Nephron (organoid): Measurements from ENCODE around the gene NT5DC3.

Experiments
- H3K27ac Mint-ChIP-seq, 3 experiments: 2 replicates each; pipeline ENCODE4 v1.8.0; 2020; ENCODE audit warnings: mixed read lengths in 3 of 3, mild to moderate bottlenecking in 2 of 3, moderate library complexity in 1 of 3
- H3K27me3 Mint-ChIP-seq: 2 replicates; pipeline ENCODE4 v1.8.0; 2021; ENCODE audit warnings: low read depth, mild to moderate bottlenecking, moderate library complexity, mixed read lengths
- H3K36me3 Mint-ChIP-seq: 2 replicates; pipeline ENCODE4 v1.8.0; 2020; ENCODE audit warnings: low read depth, mixed read lengths
- H3K4me1 Mint-ChIP-seq: 2 replicates; pipeline ENCODE4 v1.8.0; 2020; ENCODE audit warnings: mixed read lengths
- H3K4me3 Mint-ChIP-seq, 3 experiments: 2 replicates each; pipeline ENCODE4 v1.8.0; 2020; ENCODE audit warnings: mild to moderate bottlenecking in 3 of 3, mixed read lengths in 3 of 3, moderate library complexity in 2 of 3
- H3K9me3 Mint-ChIP-seq: 2 replicates; pipeline ENCODE4 v1.8.0; 2020; ENCODE audit warnings: mixed read lengths
- TF ChIP-seq, protein P1 (sequence below), 3 experiments: fragments of 200-600 bp; sonication (generic); IDR thresholded peaks; one replicate each; pipeline ENCODE4 v1.5.0; 2021; ENCODE audit warnings: antibody characterized with exemption in 3 of 3; ENCODE audit not compliant: unreplicated experiment in 3 of 3

NT5DC3 gene

DNA sequence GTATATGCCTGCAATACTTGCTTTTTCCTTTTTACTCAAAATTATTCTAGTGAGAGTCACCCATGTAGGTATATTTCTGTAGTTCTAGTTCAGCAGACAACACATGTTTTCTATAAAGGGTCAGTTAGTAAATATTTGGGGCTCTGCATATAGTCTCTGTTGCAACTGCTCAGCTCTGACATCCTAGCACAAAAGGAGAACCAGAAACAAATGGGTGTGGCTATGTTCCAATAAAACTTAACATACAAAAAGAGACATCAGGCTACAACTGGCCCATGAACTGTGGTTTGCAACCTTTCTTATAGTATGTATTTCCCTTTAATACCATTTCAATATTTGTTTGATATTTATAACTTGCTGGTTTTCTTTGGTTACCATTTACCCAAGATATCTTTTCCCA, 11.9 kb downstream of the NT5DC3 start:
- H3K4me3 Mint-ChIP-seq, result no peak overlapping the region
- no peak overlapping the region for H3K27ac Mint-ChIP-seq
- H3K9me3 Mint-ChIP-seq, result peaks cover 15% of the 10 kb centered on the region
- no peaks in the 10 kb centered on the region for H3K27me3 Mint-ChIP-seq
- TF ChIP-seq, protein P1, sequence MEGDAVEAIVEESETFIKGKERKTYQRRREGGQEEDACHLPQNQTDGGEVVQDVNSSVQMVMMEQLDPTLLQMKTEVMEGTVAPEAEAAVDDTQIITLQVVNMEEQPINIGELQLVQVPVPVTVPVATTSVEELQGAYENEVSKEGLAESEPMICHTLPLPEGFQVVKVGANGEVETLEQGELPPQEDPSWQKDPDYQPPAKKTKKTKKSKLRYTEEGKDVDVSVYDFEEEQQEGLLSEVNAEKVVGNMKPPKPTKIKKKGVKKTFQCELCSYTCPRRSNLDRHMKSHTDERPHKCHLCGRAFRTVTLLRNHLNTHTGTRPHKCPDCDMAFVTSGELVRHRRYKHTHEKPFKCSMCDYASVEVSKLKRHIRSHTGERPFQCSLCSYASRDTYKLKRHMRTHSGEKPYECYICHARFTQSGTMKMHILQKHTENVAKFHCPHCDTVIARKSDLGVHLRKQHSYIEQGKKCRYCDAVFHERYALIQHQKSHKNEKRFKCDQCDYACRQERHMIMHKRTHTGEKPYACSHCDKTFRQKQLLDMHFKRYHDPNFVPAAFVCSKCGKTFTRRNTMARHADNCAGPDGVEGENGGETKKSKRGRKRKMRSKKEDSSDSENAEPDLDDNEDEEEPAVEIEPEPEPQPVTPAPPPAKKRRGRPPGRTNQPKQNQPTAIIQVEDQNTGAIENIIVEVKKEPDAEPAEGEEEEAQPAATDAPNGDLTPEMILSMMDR (IDR thresholded peaks at IDR 0.05; ENCODE audit: unreplicated experiment in 3 of 3), result no peak
- peaks cover 5% of the 10 kb centered on the region for H3K4me1 Mint-ChIP-seq
- H3K36me3 Mint-ChIP-seq, result no peaks in the 10 kb centered on the region

DNA sequence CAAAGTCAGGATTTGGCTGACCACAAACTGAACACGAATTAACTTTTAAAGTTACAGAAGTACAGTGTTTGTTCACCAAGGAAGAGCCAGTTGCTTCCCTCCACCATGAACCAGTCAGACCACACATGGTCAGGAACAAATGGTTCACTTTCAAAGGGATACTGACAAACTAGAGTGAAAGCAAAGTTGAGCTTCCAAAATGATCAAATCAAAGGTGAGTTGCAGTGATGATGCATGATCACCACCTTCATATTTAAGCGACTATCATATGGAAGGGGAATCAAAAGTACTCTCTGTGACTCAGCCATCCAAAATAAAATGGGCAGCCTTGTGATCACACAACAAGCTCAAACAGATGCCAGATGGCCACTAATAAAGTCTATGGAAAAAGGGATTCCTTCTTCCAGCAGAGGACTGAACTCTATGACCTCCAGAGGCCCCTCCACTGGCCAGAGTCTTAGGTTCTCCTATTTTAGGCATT, 13.1 kb downstream of the NT5DC3 start:
- Mint-ChIP-seq H3K27me3 (no peaks in the 10 kb centered on the region), H3K27ac (no peak overlapping the region), H3K4me1 (peaks cover 5% of the 10 kb centered on the region), H3K9me3 (peaks cover 15% of the 10 kb centered on the region), H3K36me3 (no peaks in the 10 kb centered on the region), H3K4me3 (no peak overlapping the region)
- TF ChIP-seq, protein P1 (IDR thresholded peaks at IDR 0.05; ENCODE audit: unreplicated experiment in 3 of 3), result no peak

DNA sequence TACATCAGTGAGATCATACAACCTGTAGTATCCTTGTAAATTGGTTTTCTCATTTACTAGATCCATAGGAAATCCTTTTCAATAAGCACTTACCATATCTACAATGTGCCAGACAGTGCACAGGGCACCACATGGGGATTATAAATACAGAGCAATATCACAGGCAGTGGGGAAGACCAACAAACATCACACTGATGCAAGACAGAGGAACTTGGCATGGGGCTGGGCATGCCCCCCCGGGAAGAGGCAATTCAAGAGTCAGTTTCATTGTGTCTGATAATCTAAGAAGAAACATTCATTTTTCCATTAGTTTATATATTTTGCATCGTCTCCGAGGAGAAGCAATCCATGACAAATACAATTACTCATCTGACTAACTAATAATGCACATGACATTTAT, 16.2 kb downstream of the NT5DC3 start:
- no peaks in the 10 kb centered on the region for H3K27me3 Mint-ChIP-seq
- H3K4me3 Mint-ChIP-seq, result no peak overlapping the region

DNA sequence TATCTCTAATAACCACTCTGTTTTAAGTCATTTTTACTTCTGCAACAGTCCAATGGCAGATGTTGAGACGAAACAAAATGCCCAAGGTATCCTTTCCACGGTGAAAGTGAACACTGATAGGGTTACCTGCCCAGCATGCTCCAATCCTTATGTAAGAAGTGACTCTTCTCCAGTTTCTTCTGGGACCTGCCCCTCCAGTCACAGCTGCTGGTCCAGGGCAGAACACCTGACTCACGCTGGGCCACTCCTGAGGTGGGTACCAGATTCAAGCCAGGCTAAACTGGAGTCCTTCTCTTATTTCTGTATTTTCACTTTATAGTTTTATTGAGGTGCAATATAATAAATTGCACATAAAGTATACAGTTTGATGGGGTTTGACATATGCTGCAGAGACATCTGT, 16.7 kb downstream of the NT5DC3 start:
- Mint-ChIP-seq H3K4me1 (peaks cover 15% of the 10 kb centered on the region), H3K27me3 (no peaks in the 10 kb centered on the region), H3K27ac (no peak overlapping the region), H3K9me3 (no peaks in the 10 kb centered on the region), H3K36me3 (no peaks in the 10 kb centered on the region), H3K4me3 (no peak overlapping the region)
- TF ChIP-seq, protein P1 (IDR thresholded peaks at IDR 0.05; ENCODE audit: unreplicated experiment in 3 of 3), result no peak

More for the DNA sequence above, 16.2 kb downstream of the NT5DC3 start:
- H3K27ac Mint-ChIP-seq, result no peak overlapping the region
- TF ChIP-seq, protein P1 (IDR thresholded peaks at IDR 0.05; ENCODE audit: unreplicated experiment in 3 of 3), result no peak
- H3K36me3 Mint-ChIP-seq, result no peaks in the 10 kb centered on the region
- H3K9me3 Mint-ChIP-seq, result no peaks in the 10 kb centered on the region
- peaks cover 15% of the 10 kb centered on the region for H3K4me1 Mint-ChIP-seq

DNA sequence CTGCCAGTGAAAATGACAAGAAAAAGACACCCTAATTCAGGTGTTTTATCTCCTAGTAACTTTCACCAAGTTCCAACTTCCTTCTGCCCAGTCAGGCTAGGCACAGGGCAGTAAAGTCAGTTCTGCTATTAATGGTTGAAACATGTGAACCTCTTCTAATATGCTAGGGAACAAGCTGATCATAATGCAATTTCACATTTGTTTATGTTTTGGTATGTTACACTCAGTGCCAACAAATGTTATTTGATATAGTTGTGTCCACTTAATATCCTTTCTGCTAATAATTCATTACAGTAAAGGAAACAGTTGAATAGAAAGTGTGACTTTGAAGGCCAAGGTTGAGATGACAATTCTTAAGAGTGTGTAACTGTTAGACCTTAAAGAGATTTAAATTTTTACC, 17.2 kb downstream of the NT5DC3 start:
- Mint-ChIP-seq H3K27me3 (no peaks in the 10 kb centered on the region), H3K36me3 (no peaks in the 10 kb centered on the region)

DNA sequence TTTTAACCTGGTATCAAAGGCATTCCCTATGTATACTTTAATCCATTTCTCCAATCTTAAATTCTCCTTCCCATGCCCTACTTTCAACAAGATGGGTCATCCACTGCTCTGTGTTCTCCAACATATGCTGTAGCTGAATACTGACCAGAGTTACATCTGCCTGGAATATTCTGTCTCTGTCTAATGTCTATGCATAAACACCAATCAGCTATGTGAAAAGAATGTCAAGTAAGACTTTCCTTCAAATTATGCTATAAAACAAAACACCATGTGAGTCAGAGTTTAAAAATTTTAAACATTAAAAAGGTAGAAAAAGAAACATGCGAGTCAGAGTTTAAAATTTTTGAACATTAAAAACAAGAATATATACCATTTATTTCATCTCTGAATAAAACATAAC, 19.3 kb downstream of the NT5DC3 start:
- Mint-ChIP-seq H3K27me3 (no peaks in the 10 kb centered on the region), H3K9me3 (no peaks in the 10 kb centered on the region), H3K36me3 (no peaks in the 10 kb centered on the region), H3K4me3 (no peak overlapping the region), H3K4me1 (peaks cover 15% of the 10 kb centered on the region), H3K27ac (no peak overlapping the region)
- TF ChIP-seq, protein P1 (IDR thresholded peaks at IDR 0.05; ENCODE audit: unreplicated experiment in 3 of 3), result no peak

More for the DNA sequence above, 17.2 kb downstream of the NT5DC3 start:
- Mint-ChIP-seq H3K9me3 (no peaks in the 10 kb centered on the region), H3K27ac (no peak overlapping the region), H3K4me3 (no peak overlapping the region), H3K4me1 (peaks cover 15% of the 10 kb centered on the region)
- TF ChIP-seq, protein P1 (IDR thresholded peaks at IDR 0.05; ENCODE audit: unreplicated experiment in 3 of 3), result no peak
